K562 treated with DMSO at 1 percent for 12 hours (cell line): ENCODE measurements around the gene TOMM7. TPM values are rescaled to one million over a fixed set of nuclear protein-coding genes. Genes with fewer than 3 reads are reported as not detected.

Experiments
- total RNA-seq: library from RNA; unstranded; fragments of 300-600 nt; gene quantifications from 2 replicates; pipeline ENCODE4 v1.2.3, GENCODE V29; 2022; ENCODE audit not compliant: insufficient read depth

Gene TOMM7
- 559 and 655 TPM in 2 replicates for total RNA-seq

GRCh38 chr7:22822486-22823141 is at the start of gene TOMM7:
TOMM7 (minus strand) TSS chr7:22822849; CDS start chr7:22822779, 70 bp downstream.

Other genes with a start within 250 kb of the TOMM7 start
- 2.4 and 3.2 TPM in 2 replicates for gene IL6, start 95.6 kb downstream of the TOMM7 start, total RNA-seq
- gene HYCC1, start 191.3 kb upstream of the TOMM7 start, total RNA-seq = 8.9 and 31.4 TPM in 2 replicates